Spinal cord (tissue), 10 donors: ENCODE data around the gene SMC3. TPM values are rescaled to one million over a fixed set of nuclear protein-coding genes. Genes with fewer than 3 reads are reported as not detected.

ENCODE experiments used
- DNase-seq, 6 donors: peaks; one replicate each; pipeline versions ENCODE4 v3.0.0 to v3.0.0-alpha.2; 2013 to 2015; ENCODE audit warnings: low spot score in 6 of 6, low read depth in 4 of 6
- H3K27ac ChIP-seq: one replicate; pipeline ENCODE4 v1.5.1; 2013; ENCODE audit warnings: low read depth, low read length, control low read depth
- H3K27me3 ChIP-seq: one replicate; pipeline ENCODE4 v1.6.1; 2013; ENCODE audit warnings: low read length; ENCODE audit not compliant: control insufficient read depth, insufficient read depth
- H3K36me3 ChIP-seq: one replicate; pipeline ENCODE4 v1.6.1; 2013; ENCODE audit warnings: low read length; ENCODE audit not compliant: control insufficient read depth, insufficient read depth
- H3K4me1 ChIP-seq: one replicate; pipeline ENCODE4 v1.6.1; 2013; ENCODE audit warnings: low read length; ENCODE audit not compliant: control insufficient read depth, insufficient read depth
- H3K4me3 ChIP-seq: one replicate; pipeline ENCODE4 v1.5.1; 2013; ENCODE audit warnings: low read depth, low read length, control low read depth
- H3K9me3 ChIP-seq: one replicate; pipeline ENCODE4 v1.6.1; 2013; ENCODE audit warnings: low read length; ENCODE audit not compliant: control insufficient read depth, insufficient read depth
- WGBS: methylation state at CpG from one replicate; pipeline ENCODE4 v1.1.5; 2013; ENCODE audit warnings: missing lambda C conversion rate; ENCODE audit not compliant: insufficient coverage; 5-methylcytosine and 5-hydroxymethylcytosine counted together
- long read RNA-seq, 4 donors: transcript quantifications; one replicate each; lab custom pipeline, GENCODE V29; 2026
- polyA plus RNA-seq, 2 donors: library from polyadenylated mRNA; unstranded; fragments of 120-200 nt; gene quantifications; one replicate each; pipeline ENCODE4 v1.2.1, GENCODE V29; 2013; ENCODE audit not compliant: insufficient read length in 2 of 2
- total RNA-seq, 2 donors: library from RNA; depleted of rRNA in 1 of 2; stranded (reverse); fragments of 120-200 nt in 1 of 2; fragments of >200 nt in 1 of 2; gene quantifications; one replicate each; pipeline versions ENCODE4 v1.2.3 to v1.2.4, GENCODE V29; 2013 to 2014
- donor health status: healthy.

SMC3 gene
- 10 to 100 TPM; 41.5 to 53.8 TPM for total RNA-seq
- polyA plus RNA-seq = 10 to 100 TPM; 45.3 to 70.0 TPM
- long read RNA-seq, donor 1, full-length matches to known transcripts = 2 of 33 reads
- long read RNA-seq, donor 1, partial matches to known transcripts = 31 of 33 reads
- long read RNA-seq, donor 1, other reads (novel, unspliced or antisense) = 0 of 33 reads
- long read RNA-seq, donor 2 = 0 reads
- long read RNA-seq, donor 3, partial matches to known transcripts = 20 of 20 reads
- long read RNA-seq, donor 3, other reads (novel, unspliced or antisense) = 0 of 20 reads
- long read RNA-seq, donor 4, partial matches to known transcripts = 26 of 26 reads
- long read RNA-seq, donor 4, other reads (novel, unspliced or antisense) = 0 of 26 reads

DNA sequence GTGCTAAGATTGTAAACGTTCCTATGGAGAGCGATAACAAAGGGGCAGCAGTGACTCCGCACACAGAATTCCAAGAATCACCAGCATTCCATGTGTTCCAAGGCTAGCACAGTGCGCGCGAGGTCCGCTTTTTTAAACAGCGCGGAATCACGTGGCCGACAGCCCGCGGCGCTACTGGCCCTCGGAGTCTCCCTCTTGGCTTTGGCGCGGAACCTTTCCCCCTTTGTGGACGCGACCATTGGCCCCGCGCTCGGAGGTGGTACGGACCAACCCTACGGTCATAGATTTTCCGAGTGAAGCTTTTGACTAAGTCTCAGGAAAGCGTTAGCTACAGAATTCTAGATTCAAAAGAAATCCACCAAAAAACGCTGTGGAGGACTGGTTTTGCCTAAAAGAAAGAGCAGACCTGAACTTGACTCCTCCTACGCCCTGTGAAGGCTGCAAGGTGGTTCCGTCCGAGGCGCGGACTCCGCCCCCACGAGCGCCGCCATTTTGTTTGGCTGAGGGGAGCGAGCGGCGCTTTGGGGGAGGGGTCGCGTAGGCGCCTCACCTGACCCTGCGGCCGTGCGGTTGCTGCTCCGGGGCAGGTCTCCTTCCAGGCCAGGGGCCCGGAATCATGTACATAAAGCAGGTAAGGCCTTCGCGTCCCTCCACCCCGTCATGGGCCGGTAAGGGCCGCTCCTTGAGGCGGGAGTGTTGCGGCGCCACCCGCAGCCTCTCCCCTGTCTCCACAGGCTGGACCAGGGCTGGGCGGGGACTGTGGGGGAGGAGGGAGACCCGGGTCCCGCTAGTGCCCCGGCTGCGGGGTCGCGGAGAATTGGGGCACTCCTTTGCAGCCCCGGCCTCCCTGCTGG is at the start of gene SMC3:
SMC3 (plus strand) TSS at position 495 of the 854 bp plus-strand sequence; CDS start at position 617, 122 bp downstream.
- H3K4me1 ChIP-seq = peaks cover 5% of the 10 kb centered on the region
- H3K27me3 ChIP-seq = no peaks in the 10 kb centered on the region
- peak within 1 kb of the TSS; percentile 96 for H3K27ac ChIP-seq
- peak within 1 kb of the TSS; percentile 95 for H3K4me3 ChIP-seq
- H3K9me3 ChIP-seq = no peaks in the 10 kb centered on the region
- WGBS = 0% methylated on average over 64 of the region's 64 CpGs
- no peaks in the 10 kb centered on the region for H3K36me3 ChIP-seq
- peak; percentile 91 to 98 (median 94) for DNase-seq

- no peaks in the 10 kb centered on the region for H3K36me3 ChIP-seq
- H3K27me3 ChIP-seq = no peaks in the 10 kb centered on the region
- no peak overlapping the region for H3K4me3 ChIP-seq
- no peak for DNase-seq
- 100% methylated on average over 2 of the region's 4 CpGs for WGBS
- no peaks in the 10 kb centered on the region for H3K9me3 ChIP-seq
- no peaks in the 10 kb centered on the region for H3K4me1 ChIP-seq
- no peak overlapping the region for H3K27ac ChIP-seq
These were observed 45.0 kb upstream of the SMC3 start for GRCh38 chr10:110522365-110522988.

DNA sequence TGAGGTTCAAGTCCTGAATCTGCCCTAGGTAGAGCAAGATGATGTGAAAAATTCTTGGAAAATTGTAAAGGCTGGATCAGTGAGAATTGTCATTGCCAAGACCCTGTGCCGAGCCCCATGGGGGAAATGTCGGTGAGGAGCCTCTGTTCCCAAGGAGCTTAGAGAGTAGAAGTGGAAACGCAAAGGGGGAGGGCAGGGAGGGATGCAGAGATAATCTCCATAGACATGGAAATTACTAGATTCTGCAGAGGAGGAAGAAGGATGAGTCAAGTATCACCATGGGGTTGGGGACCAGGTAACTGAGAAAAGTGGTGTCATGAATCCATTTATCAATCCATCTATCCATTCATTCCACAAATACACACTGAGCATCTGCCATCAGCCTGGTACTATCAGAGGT is 43.8 kb upstream of the SMC3 start:
- Histone ChIP-seq H3K27ac (no peak overlapping the region), H3K4me3 (no peak overlapping the region), H3K27me3 (no peaks in the 10 kb centered on the region), H3K36me3 (no peaks in the 10 kb centered on the region), H3K4me1 (no peaks in the 10 kb centered on the region), H3K9me3 (no peaks in the 10 kb centered on the region)
- 59% methylated on average over 3 of the region's 3 CpGs for WGBS
- no peak for DNase-seq

DNA sequence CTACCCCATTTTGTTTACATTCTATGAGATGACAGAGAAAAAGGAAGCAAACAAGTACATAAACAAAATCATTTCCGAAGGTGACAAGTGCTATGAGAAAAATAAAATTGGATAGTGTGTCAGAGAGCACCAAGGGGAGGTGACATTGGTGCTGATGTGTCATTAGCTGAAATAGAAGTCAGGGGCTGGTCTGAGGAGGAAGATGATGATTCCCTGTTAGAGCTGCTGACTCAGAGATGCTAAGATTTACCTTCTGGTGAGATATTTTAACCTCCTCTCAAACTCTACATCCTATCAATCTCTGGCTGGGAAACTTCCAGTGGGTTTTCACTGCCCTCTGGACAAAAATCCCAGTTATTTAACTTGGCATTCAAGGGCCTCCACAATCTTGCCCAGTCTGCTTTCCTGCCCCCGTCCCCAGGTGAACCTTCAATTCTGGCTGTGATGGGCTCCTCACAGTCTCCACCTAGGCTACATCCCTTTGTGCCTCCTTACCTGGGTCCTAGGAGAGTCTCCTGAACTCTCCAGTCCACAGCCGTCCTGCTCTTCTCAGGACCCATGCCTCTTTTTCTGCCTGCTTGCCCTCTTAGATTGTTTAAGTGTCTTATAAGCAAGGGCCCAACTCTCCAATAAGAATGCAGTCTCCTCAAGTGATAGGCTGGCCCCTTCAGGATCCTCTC is 43.2 kb upstream of the SMC3 start:
- DNase-seq = no peak
- 92% methylated on average over 2 of the region's 3 CpGs for WGBS
- Histone ChIP-seq H3K36me3 (no peaks in the 10 kb centered on the region), H3K27me3 (no peaks in the 10 kb centered on the region), H3K4me3 (no peak overlapping the region), H3K27ac (no peak overlapping the region), H3K4me1 (no peaks in the 10 kb centered on the region), H3K9me3 (no peaks in the 10 kb centered on the region)

DNA sequence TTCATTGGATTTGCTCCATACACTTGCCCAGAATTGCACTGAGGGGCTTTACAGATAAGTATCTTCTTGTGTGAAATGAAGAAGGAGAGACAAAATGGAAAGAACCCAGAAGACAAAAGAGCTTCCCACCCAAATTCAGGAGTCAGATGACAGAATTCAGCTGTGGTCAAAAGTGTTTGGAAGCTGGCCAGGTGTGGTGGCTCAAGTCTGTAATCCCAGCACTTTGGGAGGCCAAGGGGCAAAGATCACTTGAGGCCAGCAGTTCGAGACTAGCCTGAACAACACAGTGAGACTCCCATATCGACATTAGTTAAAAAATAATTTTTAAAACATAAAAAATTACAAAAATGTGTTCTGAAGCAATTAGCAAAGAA is 42.6 kb upstream of the SMC3 start:
- Histone ChIP-seq H3K27ac (no peak overlapping the region), H3K4me1 (no peaks in the 10 kb centered on the region), H3K36me3 (no peaks in the 10 kb centered on the region), H3K4me3 (no peak overlapping the region), H3K9me3 (no peaks in the 10 kb centered on the region), H3K27me3 (peaks cover 4% of the 10 kb centered on the region)
- no CpG with 5 or more reads among the region's 2 CpGs for WGBS
- no peak for DNase-seq

- no peak for DNase-seq
- no peaks in the 10 kb centered on the region for H3K9me3 ChIP-seq
- WGBS = 71% methylated on average over 2 of the region's 9 CpGs
- no peak overlapping the region for H3K27ac ChIP-seq
- H3K27me3 ChIP-seq = peaks cover 9% of the 10 kb centered on the region
- no peak overlapping the region for H3K4me3 ChIP-seq
- peaks cover 7% of the 10 kb centered on the region for H3K4me1 ChIP-seq
- no peaks in the 10 kb centered on the region for H3K36me3 ChIP-seq
These were observed 41.9 kb upstream of the SMC3 start for GRCh38 chr10:110525349-110526260.

DNA sequence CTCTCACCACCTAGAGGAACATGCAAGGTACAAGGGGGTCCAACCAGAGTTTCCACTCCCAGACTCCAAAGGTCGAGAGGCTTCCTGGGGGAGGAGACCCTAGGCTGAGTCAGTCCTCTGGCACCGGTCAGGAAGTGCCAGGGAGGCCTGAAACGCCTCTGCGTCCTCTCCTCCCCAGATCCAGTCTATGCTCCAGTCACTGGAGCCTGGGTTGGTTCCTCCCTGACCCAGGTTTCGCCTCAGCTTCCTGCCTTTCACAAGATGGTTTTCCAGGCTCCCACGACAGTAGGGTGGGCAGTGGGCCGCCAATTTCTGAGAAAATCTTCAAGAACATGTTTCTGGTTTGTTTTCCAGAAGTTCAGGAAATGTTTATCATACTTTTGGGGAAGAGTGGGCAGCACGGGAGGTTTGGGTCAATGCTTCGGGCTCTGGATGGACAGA is 39.7 kb upstream of the SMC3 start:
- Histone ChIP-seq H3K4me1 (peaks cover 7% of the 10 kb centered on the region), H3K36me3 (no peaks in the 10 kb centered on the region), H3K27me3 (peaks cover 10% of the 10 kb centered on the region), H3K9me3 (no peaks in the 10 kb centered on the region), H3K4me3 (no peak overlapping the region), H3K27ac (no peak overlapping the region)
- no peak for DNase-seq
- WGBS = 96% methylated on average over 9 of the region's 9 CpGs

DNA sequence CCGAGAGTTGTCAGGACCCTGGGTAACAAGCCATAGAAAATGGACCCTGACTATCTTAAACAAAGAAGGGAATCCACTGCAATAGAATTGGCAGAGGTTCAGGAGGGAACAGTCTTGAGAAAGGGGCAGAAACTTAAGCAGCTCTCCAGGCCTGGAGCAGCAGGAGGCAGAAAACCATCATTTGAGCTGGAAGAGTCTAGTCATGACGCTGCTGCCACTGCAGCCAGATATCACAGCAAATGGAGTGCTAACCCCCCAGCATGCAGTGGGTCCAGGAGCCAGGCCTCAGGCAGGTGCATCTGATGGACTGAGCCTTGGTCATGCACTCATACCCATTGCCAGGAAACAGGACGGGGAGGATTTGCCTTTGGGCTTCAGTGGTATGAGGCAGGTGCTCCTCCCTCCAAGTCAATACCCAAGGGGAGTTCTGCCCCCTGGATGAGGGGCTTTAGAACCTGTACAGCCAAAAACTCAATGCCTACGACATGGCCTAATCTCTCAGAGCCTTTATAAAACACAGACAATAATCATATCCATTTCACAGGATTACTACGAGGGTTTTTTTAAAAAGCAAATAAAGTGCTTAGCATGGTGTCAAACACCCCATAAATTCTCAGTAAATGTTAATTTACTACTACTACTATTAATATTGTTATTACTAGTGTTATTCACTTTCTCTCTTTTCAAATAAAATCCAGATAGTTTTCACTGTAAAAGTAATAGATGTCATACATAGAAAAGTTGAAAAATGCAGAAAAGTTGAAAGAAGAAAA is 39.1 kb upstream of the SMC3 start:
- H3K27ac ChIP-seq = no peak overlapping the region

More for the DNA sequence above, 39.1 kb upstream of the SMC3 start:
- H3K36me3 ChIP-seq = no peaks in the 10 kb centered on the region
- H3K4me1 ChIP-seq = peaks cover 7% of the 10 kb centered on the region
- WGBS = 62% methylated on average over 2 of the region's 5 CpGs
- DNase-seq = no peak
- H3K9me3 ChIP-seq = no peaks in the 10 kb centered on the region
- H3K4me3 ChIP-seq = no peak overlapping the region
- H3K27me3 ChIP-seq = peaks cover 10% of the 10 kb centered on the region
